HUES64 (cell line): ENCODE results near the gene IQGAP2.
"Not testable (repeated sequence)": the region's sequence is repeated elsewhere in the genome, so short reads cannot be mapped to it uniquely, and the experiment has no call there.

Experiments
- H3K27ac ChIP-seq: 2 replicates; pipeline ENCODE4 v1.7.0; 2013; ENCODE audit warnings: low read depth, low read length, inconsistent platforms
- H3K27me3 ChIP-seq: 2 replicates; pipeline ENCODE4 v1.6.1; 2013; ENCODE audit warnings: mild to moderate bottlenecking, low read length; ENCODE audit not compliant: insufficient read depth
- H3K36me3 ChIP-seq: 2 replicates; pipeline ENCODE4 v1.6.1; 2013; ENCODE audit warnings: mild to moderate bottlenecking, low read length; ENCODE audit not compliant: insufficient read depth
- H3K4me1 ChIP-seq: 2 replicates; pipeline ENCODE4 v1.6.1; 2013; ENCODE audit warnings: mild to moderate bottlenecking, low read length, moderate library complexity; ENCODE audit not compliant: insufficient read depth
- H3K4me3 ChIP-seq: 2 replicates; pipeline ENCODE4 v1.5.1; 2013; ENCODE audit warnings: mild to moderate bottlenecking, low read length, moderate library complexity
- H3K9ac ChIP-seq: 2 replicates; pipeline ENCODE4 v1.6.1; 2013; ENCODE audit warnings: mild to moderate bottlenecking, low read depth, low read length
- H3K9me3 ChIP-seq: 2 replicates; pipeline ENCODE4 v1.6.1; 2013; ENCODE audit warnings: low read depth, low read length; ENCODE audit not compliant: insufficient read depth
- whole genome bisulfite sequencing: fragments of 150-250, 120-280 bp; methylation state at CpG from one replicate; pipeline ENCODE4 v1.1.7; 2013; ENCODE audit warnings: missing lambda C conversion rate; 5-methylcytosine and 5-hydroxymethylcytosine counted together

Gene IQGAP2

DNA sequence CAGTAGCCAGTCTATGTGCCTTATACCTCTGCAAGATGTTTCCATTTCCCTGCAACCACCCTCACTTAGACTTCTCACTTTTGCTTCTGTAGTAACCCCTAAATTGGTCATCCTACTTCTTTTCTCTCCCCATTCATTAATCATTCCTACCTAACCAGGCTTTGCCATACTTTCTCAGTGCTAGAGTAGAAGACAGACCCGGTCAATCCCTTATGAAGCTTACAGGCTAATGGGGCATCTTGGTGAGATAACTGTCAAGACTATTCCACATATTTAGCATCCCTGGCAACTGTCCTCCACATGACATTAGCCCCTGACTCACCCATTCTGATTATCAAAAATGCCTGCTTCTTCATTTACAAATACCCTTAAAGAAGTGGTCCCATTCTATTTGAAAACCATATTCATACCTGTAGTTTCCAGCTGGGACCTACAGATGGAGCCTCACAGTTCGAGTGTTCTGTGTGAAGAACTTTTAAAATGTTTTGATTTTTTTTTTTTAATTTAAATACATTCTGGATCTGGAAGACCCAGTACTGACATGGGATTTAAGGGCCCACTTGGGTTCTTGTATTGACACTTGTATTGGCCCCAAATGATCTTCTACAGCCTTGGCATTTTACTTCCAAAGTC, 199.1 kb downstream of the IQGAP2 start:
- H3K36me3 ChIP-seq, result peaks cover 5% of the 10 kb centered on the region; the same call in 1 of the 2 replicates
- no peaks in the 10 kb centered on the region for H3K9me3 ChIP-seq
- H3K27ac ChIP-seq, result no peak overlapping the region
- H3K4me3 ChIP-seq, result no peak overlapping the region
- 81% methylated on average over 2 of the region's 2 CpGs for WGBS
- H3K4me1 ChIP-seq, result peaks cover 2% of the 10 kb centered on the region
- no peaks in the 10 kb centered on the region for H3K27me3 ChIP-seq
- no peak overlapping the region for H3K9ac ChIP-seq

DNA sequence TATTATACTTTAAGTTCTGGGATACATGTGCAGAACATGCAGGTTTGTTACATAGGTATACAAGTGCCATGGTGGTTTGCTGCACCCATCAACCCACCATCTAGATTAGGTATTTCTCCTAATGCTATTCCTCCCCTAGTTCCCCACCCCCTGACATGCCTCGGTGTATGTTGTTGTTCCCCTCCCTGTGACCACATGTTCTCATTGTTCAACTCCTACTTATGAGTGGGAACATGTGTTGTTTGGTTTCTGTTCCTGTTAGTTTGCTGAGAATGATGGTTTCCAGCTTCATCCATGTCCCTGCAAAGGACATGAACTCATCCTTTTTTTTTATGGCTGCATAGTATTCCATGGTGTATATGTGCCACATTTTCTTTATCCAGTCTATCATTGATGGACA, 200.9 kb downstream of the IQGAP2 start:
- H3K27me3 ChIP-seq, H3K9ac ChIP-seq, H3K9me3 ChIP-seq, H3K36me3 ChIP-seq, H3K4me3 ChIP-seq, H3K27ac ChIP-seq: not testable (repeated sequence)
- 91% methylated on average over 1 of the region's 1 CpG for WGBS
- H3K4me1 ChIP-seq, result peaks cover 10% of the 10 kb centered on the region

DNA sequence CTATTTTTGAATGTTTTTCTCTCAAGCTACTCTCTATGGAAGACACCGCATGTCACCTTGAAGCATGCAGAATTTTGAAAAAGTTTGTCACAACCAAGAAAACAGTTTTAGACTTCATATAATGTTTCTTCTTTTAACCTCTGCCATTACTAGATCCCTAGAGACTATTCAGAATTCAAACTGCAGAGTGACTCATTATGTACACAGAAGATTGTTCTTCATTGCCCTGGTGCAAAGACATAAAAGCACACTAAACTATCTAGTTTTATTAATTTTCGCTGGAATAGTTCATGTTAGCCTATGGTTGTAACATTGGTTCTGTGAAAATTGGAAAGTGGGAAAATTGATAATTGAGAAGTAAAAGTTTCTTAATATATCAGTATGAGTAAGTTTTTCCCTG, 201.8 kb downstream of the IQGAP2 start:
- Histone ChIP-seq H3K4me3 (no peak overlapping the region), H3K27ac (no peak overlapping the region), H3K9ac (no peak overlapping the region), H3K4me1 (peaks cover 10% of the 10 kb centered on the region), H3K9me3 (no peaks in the 10 kb centered on the region), H3K36me3 (peaks cover 5% of the 10 kb centered on the region; the same call in 1 of the 2 replicates), H3K27me3 (no peaks in the 10 kb centered on the region)
- 70% methylated on average over 2 of the region's 2 CpGs for WGBS

DNA sequence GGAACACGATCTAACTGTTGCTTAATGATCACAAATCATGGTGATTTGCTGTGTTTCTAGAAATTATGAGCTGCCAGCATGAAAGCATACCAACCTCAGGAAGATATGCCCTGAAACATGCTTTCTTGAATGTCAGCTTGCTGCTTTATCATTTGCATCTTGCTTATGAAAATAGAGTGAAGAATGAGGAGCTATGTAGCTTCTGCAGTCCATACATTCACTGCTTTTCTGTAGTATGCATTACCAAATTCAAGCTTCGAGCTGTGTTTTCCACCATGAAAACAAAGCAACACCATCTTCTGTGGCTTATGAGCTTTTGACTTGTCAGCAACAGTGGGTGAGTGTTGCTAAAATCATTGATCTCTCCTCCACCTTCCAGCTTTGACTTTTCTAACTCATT, 203.6 kb downstream of the IQGAP2 start:
- no peaks in the 10 kb centered on the region for H3K9me3 ChIP-seq
- peaks cover 10% of the 10 kb centered on the region for H3K4me1 ChIP-seq
- H3K27me3 ChIP-seq, result no peaks in the 10 kb centered on the region
- H3K9ac ChIP-seq, result no peak overlapping the region
- peaks cover 5% of the 10 kb centered on the region; the same call in 1 of the 2 replicates for H3K36me3 ChIP-seq
- H3K27ac ChIP-seq, result no peak overlapping the region
- WGBS, result 82% methylated on average over 2 of the region's 2 CpGs
- H3K4me3 ChIP-seq, result no peak overlapping the region

DNA sequence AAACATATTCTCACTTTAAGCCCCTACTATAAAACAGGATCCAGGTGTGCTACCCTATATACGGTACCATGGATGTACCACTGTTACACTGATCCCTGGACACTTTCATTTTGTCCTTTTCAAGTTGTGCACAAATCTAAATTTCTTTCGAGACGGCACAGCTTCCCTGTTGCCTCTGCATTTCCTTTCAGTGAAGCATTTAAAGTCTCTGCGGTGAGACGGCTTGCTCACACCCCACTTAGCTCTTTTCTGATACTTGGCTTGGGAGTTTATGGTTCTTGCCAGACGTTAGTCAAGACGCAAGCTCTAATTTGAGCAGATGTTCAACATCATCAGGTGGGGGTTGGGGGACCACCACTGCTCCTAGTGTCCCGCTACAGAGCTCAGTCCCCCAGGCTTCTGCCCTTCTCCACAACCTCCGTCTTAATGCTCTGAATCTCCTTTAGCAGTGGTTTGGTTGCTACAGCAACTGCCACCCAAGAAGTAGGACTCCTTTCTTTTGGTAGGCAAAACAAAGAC, 204.3 kb downstream of the IQGAP2 start:
- Histone ChIP-seq H3K9me3 (no peaks in the 10 kb centered on the region), H3K27me3 (no peaks in the 10 kb centered on the region), H3K36me3 (peaks cover 5% of the 10 kb centered on the region; the same call in 1 of the 2 replicates), H3K27ac (no peak overlapping the region), H3K4me3 (no peak overlapping the region), H3K4me1 (peaks cover 10% of the 10 kb centered on the region), H3K9ac (no peak overlapping the region)
- 86% methylated on average over 9 of the region's 9 CpGs for WGBS

DNA sequence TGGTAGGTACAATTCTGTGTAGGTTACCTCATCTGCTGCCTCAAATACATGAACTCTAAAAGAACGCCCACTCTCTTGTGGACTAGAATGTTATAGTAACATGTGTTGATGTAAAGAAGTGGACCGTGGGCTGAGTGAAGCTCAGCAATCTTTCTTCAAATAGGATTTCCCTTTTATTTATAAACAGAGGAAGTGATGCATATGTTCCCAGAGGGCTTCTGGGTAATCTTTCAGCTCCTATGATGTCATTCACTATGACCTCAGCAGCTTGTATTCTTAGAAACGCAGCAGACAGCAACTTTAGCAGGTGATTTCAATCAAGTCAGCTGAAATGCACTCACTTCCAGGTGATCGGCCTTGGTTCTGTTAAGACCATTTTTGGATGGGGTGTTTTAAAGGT, 205.7 kb downstream of the IQGAP2 start:
- no peak overlapping the region for H3K27ac ChIP-seq
- H3K36me3 ChIP-seq, result peaks cover 5% of the 10 kb centered on the region; the same call in 1 of the 2 replicates
- H3K4me3 ChIP-seq, result no peak overlapping the region
- H3K27me3 ChIP-seq, result no peaks in the 10 kb centered on the region
- H3K9me3 ChIP-seq, result no peaks in the 10 kb centered on the region
- WGBS, result 94% methylated on average over 4 of the region's 4 CpGs
- no peak overlapping the region for H3K9ac ChIP-seq
- H3K4me1 ChIP-seq, result peaks cover 10% of the 10 kb centered on the region

DNA sequence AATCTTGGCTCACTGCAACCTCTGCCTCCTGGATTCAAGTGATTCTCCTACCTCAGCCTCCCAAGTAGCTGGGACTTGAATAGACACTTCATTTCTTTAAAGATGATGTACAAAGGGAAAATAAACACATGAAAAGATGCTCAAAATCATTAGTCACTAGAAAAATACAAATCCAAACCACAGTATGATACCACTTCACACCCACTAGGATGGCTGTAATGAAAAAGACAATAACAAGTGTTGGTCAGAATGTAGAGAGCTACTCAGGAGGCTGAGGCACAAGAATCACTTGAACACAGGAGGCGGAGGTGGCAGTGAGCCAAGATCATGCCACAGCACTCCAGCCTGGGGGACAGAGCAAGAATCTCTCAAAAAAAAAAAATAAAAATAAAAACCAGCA, 207.1 kb downstream of the IQGAP2 start:
- no peaks in the 10 kb centered on the region for H3K27me3 ChIP-seq
- H3K4me1 ChIP-seq, result peaks cover 10% of the 10 kb centered on the region
- no peak overlapping the region for H3K4me3 ChIP-seq
- no peaks in the 10 kb centered on the region for H3K9me3 ChIP-seq
- no peak overlapping the region for H3K27ac ChIP-seq
- no peak overlapping the region for H3K9ac ChIP-seq
- peaks cover 5% of the 10 kb centered on the region; the same call in 1 of the 2 replicates for H3K36me3 ChIP-seq
- WGBS, result 96% methylated on average over 1 of the region's 1 CpG

DNA sequence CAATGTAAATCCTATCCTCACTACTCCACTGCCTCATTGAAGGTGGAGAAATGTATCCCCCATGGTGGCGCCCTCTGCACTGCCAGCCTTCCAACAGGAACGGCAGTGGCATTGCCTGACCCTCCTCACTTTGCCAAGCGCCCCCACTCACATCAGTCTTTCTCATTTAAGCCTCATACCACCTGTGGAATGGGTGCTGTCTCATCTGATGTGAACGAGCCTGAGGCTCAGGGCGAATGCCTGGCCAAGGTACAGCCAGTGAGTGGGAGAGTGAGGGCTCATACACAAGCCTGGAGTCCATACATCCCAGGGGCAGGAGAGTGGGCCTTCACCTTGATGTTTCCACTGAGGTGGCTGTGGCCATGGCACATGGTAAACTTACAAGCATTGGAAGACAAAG, 209.9 kb downstream of the IQGAP2 start:
- no peak overlapping the region for H3K4me3 ChIP-seq
- no peaks in the 10 kb centered on the region for H3K9me3 ChIP-seq
- no peak overlapping the region for H3K27ac ChIP-seq
- H3K9ac ChIP-seq, result no peak overlapping the region
- H3K36me3 ChIP-seq, result 0 out of 2 replicates have a peak, but pooled peaks cover 4% of the 10 kb centered on the region
- WGBS, result 77% methylated on average over 5 of the region's 5 CpGs
- no peaks in the 10 kb centered on the region for H3K27me3 ChIP-seq
- H3K4me1 ChIP-seq, result peaks cover 1% of the 10 kb centered on the region

DNA sequence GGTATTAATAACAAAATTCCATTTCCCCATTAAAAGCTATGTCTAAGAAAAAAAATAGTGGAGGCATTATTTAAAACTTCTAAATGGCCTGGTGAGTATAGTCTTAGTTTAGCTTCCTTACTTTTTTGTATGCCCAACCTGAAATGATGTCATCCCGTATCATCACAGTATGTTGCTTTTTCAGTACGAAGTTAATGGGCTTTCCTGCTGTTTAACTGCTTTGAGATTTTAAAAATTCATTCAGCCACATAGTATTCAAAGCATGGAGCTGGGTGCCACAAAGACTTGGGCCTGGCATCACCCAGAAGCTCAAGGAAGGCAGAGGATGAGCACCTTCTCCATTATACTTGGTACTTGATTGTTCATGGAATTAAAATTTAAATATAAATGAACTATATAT, 212.7 kb downstream of the IQGAP2 start:
- 81% methylated on average over 2 of the region's 2 CpGs for WGBS
- Histone ChIP-seq H3K9me3 (no peaks in the 10 kb centered on the region), H3K36me3 (0 out of 2 replicates have a peak, but pooled peaks cover 4% of the 10 kb centered on the region), H3K27ac (no peak overlapping the region), H3K27me3 (no peaks in the 10 kb centered on the region), H3K4me3 (no peak overlapping the region), H3K9ac (no peak overlapping the region), H3K4me1 (no peaks in the 10 kb centered on the region)

DNA sequence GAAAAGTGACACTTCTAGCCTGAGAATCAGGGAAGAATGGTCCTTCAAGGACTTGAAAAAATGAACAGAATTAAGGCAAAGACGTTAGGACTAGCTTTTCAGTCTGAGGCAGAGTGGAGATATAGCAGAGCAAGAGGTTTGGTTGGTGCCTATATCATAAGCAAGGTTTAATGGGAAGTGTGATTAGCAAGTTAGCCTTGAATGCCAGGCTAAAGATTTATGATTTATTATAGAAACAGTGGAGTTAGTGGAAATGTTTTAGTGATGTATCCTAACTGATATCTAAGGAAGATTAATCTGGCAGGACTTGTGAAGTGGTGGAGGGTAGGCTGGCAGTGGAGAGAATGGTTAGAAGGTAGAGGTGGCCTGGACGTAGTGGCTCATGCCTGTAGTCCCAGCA, 213.1 kb downstream of the IQGAP2 start:
- H3K36me3 ChIP-seq, result 0 out of 2 replicates have a peak, but pooled peaks cover 4% of the 10 kb centered on the region
- no peaks in the 10 kb centered on the region for H3K27me3 ChIP-seq
- peaks cover 4% of the 10 kb centered on the region; the same call in 1 of the 2 replicates for H3K4me1 ChIP-seq
- no peaks in the 10 kb centered on the region for H3K9me3 ChIP-seq
- WGBS, result 83% methylated on average over 2 of the region's 2 CpGs
- H3K9ac ChIP-seq, result no peak overlapping the region
- H3K4me3 ChIP-seq, result no peak overlapping the region
- no peak overlapping the region for H3K27ac ChIP-seq

DNA sequence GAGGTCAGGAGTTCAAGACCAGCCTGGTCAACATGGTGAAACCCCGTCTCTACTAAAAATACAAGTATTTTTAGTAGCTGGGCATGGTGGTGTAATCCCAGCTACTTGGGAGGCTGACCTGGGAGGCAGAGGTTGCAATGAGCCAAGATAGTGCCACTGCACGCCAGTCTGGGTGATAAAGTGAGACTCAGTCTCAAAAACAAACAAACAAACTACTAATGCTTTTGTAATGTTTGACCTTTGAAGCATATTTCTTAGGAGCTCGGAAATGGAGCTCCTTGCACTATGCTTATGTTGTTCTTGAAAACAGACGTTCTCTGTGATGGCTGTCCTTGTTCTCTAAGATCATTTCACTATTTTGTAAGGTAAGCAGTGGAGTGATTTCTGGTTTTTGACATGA, 214.1 kb downstream of the IQGAP2 start:
- 85% methylated on average over 4 of the region's 4 CpGs for WGBS
- no peak overlapping the region for H3K27ac ChIP-seq
- H3K9me3 ChIP-seq, result no peaks in the 10 kb centered on the region
- peaks cover 14% of the 10 kb centered on the region for H3K4me1 ChIP-seq
- H3K36me3 ChIP-seq, result 0 out of 2 replicates have a peak, but pooled peaks cover 4% of the 10 kb centered on the region
- no peak overlapping the region for H3K9ac ChIP-seq
- no peak overlapping the region for H3K4me3 ChIP-seq
- no peaks in the 10 kb centered on the region for H3K27me3 ChIP-seq
